ENCODE measurements around the gene KCNG1.

GRCh38 chr20:51003753-51004152 lies 19.2 kb downstream of the KCNG1 start:
- TF ChIP-seq CTCF (IDR thresholded peaks at IDR 0.05; ENCODE audit: low read length) (no peak), EZH2phosphoT487 (IDR thresholded peaks at IDR 0.05; ENCODE audit: low read length) (no peak)
